C4-2B (cell line): ENCODE data around the gene SHQ1.

Experiments used
- CTCF ChIP-seq: fragments of 450-650 bp; conservative IDR thresholded peaks from 2 replicates; pipeline ENCODE4 v1.5.1; 2017; ENCODE audit warnings: mild to moderate bottlenecking
- ZFX ChIP-seq: fragments of 450-650 bp; IDR thresholded peaks from 2 replicates; pipeline ENCODE4 v1.6.1; 2017

GRCh38 chr3:72816862-72817355 is 31.3 kb downstream of the SHQ1 start:
- TF ChIP-seq CTCF (no peak), ZFX (no peak)
